ENCODE measurements around the gene SDK1. TPM values are rescaled to one million over a fixed set of nuclear protein-coding genes. Genes with fewer than 3 reads are reported as not detected.

The SDK1 gene
- total RNA-seq, 2 donors from 2014 or later, result 1.3 to 2.6 TPM

DNA sequence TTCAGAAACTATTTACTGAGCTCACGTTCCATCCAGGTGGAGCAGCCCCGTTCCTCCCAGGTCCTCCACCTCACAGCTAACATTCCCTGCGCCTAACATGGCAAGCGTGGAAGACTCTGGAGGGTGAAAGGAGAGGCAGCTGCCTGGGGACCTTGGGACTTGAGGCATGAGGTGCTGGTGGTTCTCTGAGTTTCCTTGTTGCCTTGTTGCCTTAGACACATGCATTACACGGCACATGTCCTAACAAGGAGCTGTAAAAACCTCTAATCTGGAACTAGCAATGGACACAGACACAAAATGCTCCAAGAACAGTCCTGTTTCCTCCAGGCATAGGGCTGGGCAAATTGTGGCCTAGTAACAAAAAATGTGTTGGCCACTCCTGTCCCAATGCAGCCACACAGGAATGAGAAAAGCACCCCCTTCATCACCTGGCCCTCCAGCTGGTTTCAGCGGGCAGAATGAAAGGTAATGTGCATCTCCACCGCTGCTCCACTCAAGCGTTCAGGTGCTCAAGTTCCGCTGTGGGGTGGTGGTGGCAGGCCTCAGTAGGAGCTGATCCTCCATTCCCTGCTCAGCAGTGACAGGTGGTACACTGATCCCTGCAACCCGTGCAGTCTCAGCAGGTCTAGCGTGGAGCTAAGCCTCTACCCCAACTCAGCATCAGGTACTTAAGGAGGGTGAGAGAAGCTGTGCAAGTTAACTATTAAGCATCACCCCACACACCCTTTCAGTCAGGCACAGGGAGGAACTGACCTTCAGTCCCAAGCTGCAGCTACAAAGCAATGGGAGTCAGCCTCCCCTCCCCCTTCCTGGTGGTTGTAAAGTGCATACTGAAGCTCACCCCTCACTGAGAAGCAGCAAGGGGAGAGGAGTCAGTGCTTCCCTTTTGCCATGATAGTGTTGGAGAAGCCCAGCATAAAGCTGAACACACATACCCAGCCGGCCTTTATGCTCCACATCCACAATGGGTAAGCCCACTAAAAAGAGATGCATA is 382.8 kb downstream of the SDK1 start:
- intact Hi-C loops (cut with DNase I), result no loop called here
- Histone ChIP-seq H3K36me3 (no peaks in the 10 kb centered on the region), H3K9me3 (no peaks in the 10 kb centered on the region), H3K4me3 (no peak overlapping the region), H3K4me1 (no peaks in the 10 kb centered on the region), H3K27me3 (no peaks in the 10 kb centered on the region), H3K27ac (no peak overlapping the region), H3K9ac (ENCODE audit: low read depth in 2 of 2, low read length in 2 of 2) (no peak overlapping the region)
- peak; percentile 26 for DNase-seq
- TF ChIP-seq, protein P1, sequence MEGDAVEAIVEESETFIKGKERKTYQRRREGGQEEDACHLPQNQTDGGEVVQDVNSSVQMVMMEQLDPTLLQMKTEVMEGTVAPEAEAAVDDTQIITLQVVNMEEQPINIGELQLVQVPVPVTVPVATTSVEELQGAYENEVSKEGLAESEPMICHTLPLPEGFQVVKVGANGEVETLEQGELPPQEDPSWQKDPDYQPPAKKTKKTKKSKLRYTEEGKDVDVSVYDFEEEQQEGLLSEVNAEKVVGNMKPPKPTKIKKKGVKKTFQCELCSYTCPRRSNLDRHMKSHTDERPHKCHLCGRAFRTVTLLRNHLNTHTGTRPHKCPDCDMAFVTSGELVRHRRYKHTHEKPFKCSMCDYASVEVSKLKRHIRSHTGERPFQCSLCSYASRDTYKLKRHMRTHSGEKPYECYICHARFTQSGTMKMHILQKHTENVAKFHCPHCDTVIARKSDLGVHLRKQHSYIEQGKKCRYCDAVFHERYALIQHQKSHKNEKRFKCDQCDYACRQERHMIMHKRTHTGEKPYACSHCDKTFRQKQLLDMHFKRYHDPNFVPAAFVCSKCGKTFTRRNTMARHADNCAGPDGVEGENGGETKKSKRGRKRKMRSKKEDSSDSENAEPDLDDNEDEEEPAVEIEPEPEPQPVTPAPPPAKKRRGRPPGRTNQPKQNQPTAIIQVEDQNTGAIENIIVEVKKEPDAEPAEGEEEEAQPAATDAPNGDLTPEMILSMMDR (IDR thresholded peaks at IDR 0.05), result no peak

DNA sequence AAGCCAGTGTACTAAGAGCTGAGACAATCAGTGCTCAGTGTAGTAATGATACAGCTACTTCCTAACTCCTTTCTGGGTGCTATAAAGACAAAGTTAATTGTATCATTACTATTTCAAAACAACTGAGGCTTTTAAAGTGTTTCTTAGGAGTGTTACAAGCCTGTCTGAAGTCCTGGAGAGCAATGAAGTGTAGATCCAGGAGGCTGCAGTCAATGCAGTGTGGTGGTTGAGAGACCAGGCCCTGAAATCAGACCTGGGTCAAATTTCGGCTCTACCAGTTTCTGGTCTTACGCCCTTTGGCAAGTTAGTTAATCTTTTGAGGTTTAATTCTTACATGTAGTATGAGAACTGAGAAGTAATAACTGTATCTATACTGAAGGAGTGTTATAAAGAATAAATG is 387.0 kb downstream of the SDK1 start:
- H3K9ac ChIP-seq (ENCODE audit: low read depth in 2 of 2, low read length in 2 of 2), result no peak overlapping the region
- TF ChIP-seq, protein P1 (IDR thresholded peaks at IDR 0.05), result no peak
- H3K36me3 ChIP-seq, result no peaks in the 10 kb centered on the region
- no peak overlapping the region for H3K27ac ChIP-seq
- H3K9me3 ChIP-seq, result no peaks in the 10 kb centered on the region
- DNase-seq, result no peak
- intact Hi-C loops (cut with DNase I), result no loop called here
- H3K27me3 ChIP-seq, result no peaks in the 10 kb centered on the region
- H3K4me1 ChIP-seq, result no peaks in the 10 kb centered on the region
- no peak overlapping the region for H3K4me3 ChIP-seq

DNA sequence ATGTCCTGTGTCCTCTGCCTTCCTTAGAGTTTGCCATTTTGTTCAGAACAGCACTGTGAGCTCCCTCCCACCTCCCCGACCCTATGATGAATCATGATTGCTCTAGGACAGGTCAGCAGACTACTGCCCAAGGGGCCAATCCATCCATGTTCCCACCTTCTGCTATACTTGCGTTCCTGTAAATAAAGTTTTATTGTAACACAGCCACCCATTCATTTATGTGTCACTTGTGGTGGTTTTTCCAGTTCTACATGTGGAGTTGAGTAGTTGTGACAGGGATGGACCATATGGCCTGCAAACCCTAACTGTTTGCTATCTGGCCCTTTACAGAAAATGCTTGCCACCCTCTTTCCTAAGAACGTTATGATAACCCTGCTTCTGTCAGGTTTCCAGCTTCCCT is 387.8 kb downstream of the SDK1 start:
- H3K27me3 ChIP-seq, result no peaks in the 10 kb centered on the region
- no peak overlapping the region for H3K27ac ChIP-seq
- no peaks in the 10 kb centered on the region for H3K9me3 ChIP-seq
- TF ChIP-seq, protein P1 (IDR thresholded peaks at IDR 0.05), result no peak
- no peak for DNase-seq
- no peaks in the 10 kb centered on the region for H3K4me1 ChIP-seq
- H3K36me3 ChIP-seq, result no peaks in the 10 kb centered on the region
- no peak overlapping the region for H3K9ac ChIP-seq (ENCODE audit: low read depth in 2 of 2, low read length in 2 of 2)
- H3K4me3 ChIP-seq, result no peak overlapping the region
- intact Hi-C loops (cut with DNase I), result no loop called here

DNA sequence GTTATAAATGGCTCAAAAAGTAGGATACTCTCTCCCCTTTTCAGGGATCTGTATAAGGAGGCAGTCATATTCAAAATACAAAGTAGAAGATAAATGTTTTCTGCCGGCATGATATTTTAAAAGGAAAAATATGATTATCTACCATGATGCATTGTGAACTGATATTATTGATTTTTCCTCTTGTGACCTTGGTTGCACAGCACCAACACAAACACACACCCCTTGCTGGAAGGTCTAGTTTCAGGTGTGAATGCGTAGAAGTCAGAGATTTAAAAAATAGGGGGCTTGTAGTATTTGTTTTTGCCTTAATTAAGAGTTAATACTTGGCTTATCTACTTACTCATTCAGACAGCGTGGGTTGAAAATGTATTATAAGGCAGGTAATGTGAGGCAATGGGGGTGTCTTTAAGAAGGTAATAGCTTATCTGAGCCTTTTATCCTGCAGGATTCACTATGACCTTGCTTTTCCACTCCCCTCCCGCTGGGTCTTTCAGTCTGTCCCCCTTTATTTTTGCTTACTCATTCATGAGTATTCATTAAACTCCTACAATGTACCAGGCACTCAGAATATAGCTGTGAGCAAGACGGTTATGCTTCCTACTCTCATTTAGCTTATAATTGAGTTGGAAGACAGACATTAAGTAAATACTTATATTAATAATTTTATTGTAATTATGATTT is 390.6 kb downstream of the SDK1 start:
- DNase-seq, result no peak
- no peaks in the 10 kb centered on the region for H3K36me3 ChIP-seq

DNA sequence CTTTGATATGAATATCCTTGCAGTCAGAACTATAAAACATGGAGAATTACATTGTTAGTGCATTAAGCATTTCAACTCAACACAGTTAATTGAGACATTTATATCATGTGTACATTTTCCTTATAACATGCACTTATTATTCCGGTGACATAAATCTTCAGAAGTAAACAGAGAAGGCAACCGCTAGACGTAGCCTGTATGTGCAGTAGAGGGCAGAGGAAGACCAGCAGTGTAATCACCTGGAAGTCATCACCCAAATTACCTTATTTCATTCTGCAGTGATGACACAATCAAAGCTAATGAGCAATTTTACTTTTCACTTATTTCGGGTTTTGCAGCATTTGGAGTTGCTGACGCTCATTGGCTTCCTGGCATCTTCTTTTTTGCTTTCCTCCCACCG is 394.6 kb downstream of the SDK1 start:
- TF ChIP-seq, protein P1 (IDR thresholded peaks at IDR 0.05), result no peak
- no peaks in the 10 kb centered on the region for H3K27me3 ChIP-seq
- no peak for DNase-seq
- H3K27ac ChIP-seq, result no peak overlapping the region
- H3K4me3 ChIP-seq, result no peak overlapping the region
- intact Hi-C loops (cut with DNase I), result loop anchor here (2.0 kb wide), 1 partner anchor 201 kb away; no protein-coding TSS in a partner anchor
- H3K9me3 ChIP-seq, result no peaks in the 10 kb centered on the region
- H3K9ac ChIP-seq (ENCODE audit: low read depth in 2 of 2, low read length in 2 of 2), result no peak overlapping the region
- no peaks in the 10 kb centered on the region for H3K4me1 ChIP-seq
- no peaks in the 10 kb centered on the region for H3K36me3 ChIP-seq

More for the DNA sequence above, 390.6 kb downstream of the SDK1 start:
- no peaks in the 10 kb centered on the region for H3K9me3 ChIP-seq
- H3K9ac ChIP-seq (ENCODE audit: low read depth in 2 of 2, low read length in 2 of 2), result no peak overlapping the region
- intact Hi-C loops (cut with DNase I), result no loop called here
- H3K27me3 ChIP-seq, result no peaks in the 10 kb centered on the region
- H3K4me1 ChIP-seq, result no peaks in the 10 kb centered on the region
- TF ChIP-seq, protein P1 (IDR thresholded peaks at IDR 0.05), result no peak
- no peak overlapping the region for H3K4me3 ChIP-seq
- no peak overlapping the region for H3K27ac ChIP-seq

Data from colonic mucosa (tissue), 4 donors.